ENCODE measurements around the gene SNX18. TPM values are rescaled to one million over a fixed set of nuclear protein-coding genes. Genes with fewer than 3 reads are reported as not detected.
A peak's percentile ranks its signal among the peaks of the same experiment; 100 is the strongest.
"Not testable (repeated sequence)": the region's sequence is repeated elsewhere in the genome, so short reads cannot be mapped to it uniquely, and the experiment has no call there.

Gene SNX18, protein sequence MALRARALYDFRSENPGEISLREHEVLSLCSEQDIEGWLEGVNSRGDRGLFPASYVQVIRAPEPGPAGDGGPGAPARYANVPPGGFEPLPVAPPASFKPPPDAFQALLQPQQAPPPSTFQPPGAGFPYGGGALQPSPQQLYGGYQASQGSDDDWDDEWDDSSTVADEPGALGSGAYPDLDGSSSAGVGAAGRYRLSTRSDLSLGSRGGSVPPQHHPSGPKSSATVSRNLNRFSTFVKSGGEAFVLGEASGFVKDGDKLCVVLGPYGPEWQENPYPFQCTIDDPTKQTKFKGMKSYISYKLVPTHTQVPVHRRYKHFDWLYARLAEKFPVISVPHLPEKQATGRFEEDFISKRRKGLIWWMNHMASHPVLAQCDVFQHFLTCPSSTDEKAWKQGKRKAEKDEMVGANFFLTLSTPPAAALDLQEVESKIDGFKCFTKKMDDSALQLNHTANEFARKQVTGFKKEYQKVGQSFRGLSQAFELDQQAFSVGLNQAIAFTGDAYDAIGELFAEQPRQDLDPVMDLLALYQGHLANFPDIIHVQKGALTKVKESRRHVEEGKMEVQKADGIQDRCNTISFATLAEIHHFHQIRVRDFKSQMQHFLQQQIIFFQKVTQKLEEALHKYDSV
- 10 to 100 TPM; 10.6 to 16.8 TPM for total RNA-seq
- long read RNA-seq, partial matches to known transcripts, result 0 of 2 reads
- long read RNA-seq, other reads (novel, unspliced or antisense), result 2 of 2 reads

DNA sequence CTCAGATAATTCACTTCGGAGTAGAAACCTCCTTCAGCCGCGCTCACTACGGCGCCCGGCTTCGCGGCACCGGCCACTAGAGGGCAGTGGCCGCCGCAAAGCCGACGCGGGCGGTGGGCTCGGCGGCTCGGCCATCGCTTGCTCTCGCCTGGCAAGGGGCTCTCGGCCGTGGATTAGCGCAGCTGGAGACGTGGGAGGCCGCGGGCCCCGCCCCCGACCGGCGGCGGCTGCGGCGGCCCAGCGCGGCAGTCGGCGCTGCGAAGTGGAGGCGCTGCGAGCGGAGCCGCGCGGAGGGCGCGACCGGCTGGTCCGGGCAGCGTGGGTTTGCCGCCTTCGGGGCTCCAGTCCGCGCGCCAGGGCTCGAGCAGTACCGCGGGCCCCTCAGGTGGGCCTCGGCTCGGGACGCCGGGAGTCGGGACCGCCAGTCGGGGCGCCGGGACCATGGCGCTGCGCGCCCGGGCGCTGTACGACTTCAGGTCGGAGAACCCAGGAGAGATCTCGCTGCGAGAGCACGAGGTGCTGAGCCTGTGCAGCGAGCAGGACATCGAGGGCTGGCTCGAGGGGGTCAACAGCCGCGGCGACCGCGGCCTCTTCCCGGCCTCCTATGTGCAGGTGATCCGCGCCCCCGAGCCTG, at the start of gene SNX18:
Gene SNX18 (plus strand): TSS at position 248 of the 634 bp plus-strand sequence. CDS start 194 bp downstream, at position 442.
- intact Hi-C loops (cut with DNase I, micrococcal nuclease), result loop anchor here in 1 of 2 donors (10.0 kb wide), 1 partner anchor 327 kb away; no protein-coding TSS in a partner anchor
- DNase-seq, result peak; percentile 91 to 92
- ATAC-seq, result peak; percentile 96

GRCh38 chr5:54469622-54470021, 47.9 kb upstream of the SNX18 start:
- no peak for DNase-seq
- intact Hi-C loops (cut with DNase I, micrococcal nuclease), result no loop called here
- ATAC-seq, result no peak

DNA sequence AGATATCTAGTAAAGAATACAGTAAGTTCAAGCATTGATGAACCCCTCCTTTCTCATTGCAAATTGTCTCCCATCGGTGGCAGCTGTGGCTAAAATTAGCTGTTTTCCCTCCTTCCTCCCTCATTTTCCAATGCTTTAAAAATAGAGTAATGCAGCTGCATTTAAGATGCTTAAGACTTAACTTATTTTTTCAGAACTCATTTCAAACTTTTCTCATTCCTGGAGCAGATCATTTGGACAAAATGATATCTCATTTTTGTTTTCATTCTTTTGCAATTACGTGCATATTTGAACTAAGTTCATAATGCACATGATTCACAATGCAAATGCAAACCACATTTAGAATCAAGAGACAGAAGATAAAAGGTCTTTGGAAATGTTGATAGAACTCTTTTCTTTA, 47.4 kb upstream of the SNX18 start:
- intact Hi-C loops (cut with DNase I, micrococcal nuclease), result no loop called here
- ATAC-seq, result no peak
- DNase-seq, result no peak

GRCh38 chr5:54470677-54471076, 46.9 kb upstream of the SNX18 start:
- ATAC-seq, result no peak
- intact Hi-C loops (cut with DNase I, micrococcal nuclease), result no loop called here
- no peak for DNase-seq

- ATAC-seq (no peak), DNase-seq (no peak)
- intact Hi-C loops (cut with DNase I, micrococcal nuclease), result no loop called here
Observed at GRCh38 chr5:54471398-54471797, 46.2 kb upstream of the SNX18 start.

- ATAC-seq (no peak), DNase-seq (no peak)
- intact Hi-C loops (cut with DNase I, micrococcal nuclease), result no loop called here
Observed at GRCh38 chr5:54476682-54477081, 40.9 kb upstream of the SNX18 start.

DNA sequence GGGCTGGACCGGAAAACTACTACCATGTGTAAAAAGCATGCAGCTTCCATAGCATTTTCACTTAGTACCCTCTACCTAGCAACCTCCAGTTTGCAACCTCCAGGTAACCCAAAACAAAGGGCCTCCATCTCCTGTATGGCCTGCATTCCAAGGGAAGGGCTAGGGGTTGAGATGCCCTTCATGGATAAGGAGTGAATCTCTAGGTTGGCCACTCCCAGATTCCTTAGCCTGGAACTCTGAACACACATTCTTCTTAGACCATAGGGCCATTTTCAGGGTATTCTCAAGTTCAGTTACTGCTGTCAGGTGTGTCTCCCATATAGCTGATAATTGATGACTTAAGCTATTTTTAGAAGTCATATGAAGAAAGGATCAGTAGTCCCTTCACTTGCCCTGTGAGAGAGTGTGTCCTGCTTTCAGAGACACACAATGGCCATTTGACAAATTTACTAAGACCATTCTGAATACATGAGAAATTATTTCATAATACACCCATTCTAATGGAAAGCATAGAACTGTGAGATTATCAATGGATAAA, 39.5 kb upstream of the SNX18 start:
- DNase-seq (no peak), ATAC-seq (no peak)
- intact Hi-C loops (cut with DNase I, micrococcal nuclease), result no loop called here

DNA sequence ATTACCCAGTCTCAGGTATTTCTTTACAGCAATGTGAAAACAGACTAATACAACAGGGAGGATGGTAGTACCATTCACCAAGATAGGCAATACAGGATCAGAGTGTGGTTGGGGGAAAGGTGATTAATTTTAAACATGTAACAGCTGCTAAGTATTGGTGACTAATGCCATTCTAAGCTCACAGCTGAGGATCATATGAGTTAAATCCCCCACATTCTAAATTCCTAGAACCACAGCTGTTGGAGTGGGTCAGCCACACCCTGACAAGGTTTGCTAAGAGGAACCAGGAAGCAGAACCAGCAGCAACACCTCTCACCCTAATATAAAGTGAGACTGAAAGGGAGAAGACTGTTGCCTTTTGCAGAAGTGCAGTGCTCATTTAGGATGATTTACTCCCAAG, 37.3 kb upstream of the SNX18 start:
- intact Hi-C loops (cut with DNase I, micrococcal nuclease), result no loop called here
- DNase-seq, result no peak
- ATAC-seq, result no peak

- DNase-seq (no peak), ATAC-seq (no peak)
- intact Hi-C loops (cut with DNase I, micrococcal nuclease), result no loop called here
Observed at GRCh38 chr5:54484219-54484894, 33.2 kb upstream of the SNX18 start.

DNA sequence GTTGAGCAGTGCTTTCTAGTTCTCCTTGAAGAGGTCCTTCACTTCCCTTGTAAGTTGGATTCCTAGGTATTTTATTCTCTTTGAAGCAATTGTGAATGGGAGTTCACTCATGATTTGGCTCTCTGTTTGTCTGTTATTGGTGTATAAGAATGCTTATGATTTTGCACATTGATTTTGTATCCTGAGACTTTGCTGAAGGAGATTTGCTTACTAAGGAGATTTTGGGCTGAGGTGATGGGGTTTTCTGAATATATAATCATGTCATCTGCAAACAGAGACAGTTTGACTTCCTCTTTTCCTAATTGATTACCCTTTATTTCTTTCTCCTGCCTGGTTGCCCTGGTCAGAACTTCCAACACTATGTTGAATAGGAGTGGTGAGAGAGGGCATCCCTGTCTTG, 31.9 kb upstream of the SNX18 start:
- ATAC-seq, DNase-seq: not testable (repeated sequence)
- intact Hi-C loops (cut with DNase I, micrococcal nuclease), result loop anchor here in 1 of 2 donors (5.0 kb wide), 1 partner anchor 243 kb away; no protein-coding TSS in a partner anchor

DNA sequence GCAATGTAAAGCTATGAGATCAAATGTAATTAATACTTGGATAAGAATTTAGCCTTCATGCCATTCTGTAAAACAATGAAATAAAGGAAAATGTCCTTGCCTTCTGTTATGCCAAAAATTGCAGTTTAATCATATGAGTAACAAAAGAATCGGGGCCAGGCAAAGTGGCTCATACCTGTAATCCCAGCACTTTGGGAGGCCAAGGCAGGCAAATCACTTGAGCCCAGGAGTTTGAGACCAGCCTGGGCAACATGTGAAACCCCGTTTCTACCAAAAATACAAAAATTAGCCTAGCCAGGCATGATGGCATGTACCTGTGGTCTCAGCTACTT, 27.9 kb upstream of the SNX18 start:
- ATAC-seq, DNase-seq: not testable (repeated sequence)
- intact Hi-C loops (cut with DNase I, micrococcal nuclease), result loop anchor here in 1 of 2 donors (5.0 kb wide), 1 partner anchor 247 kb away; no protein-coding TSS in a partner anchor

GRCh38 chr5:54491326-54491725, 26.2 kb upstream of the SNX18 start:
- DNase-seq (no peak), ATAC-seq (no peak)
- intact Hi-C loops (cut with DNase I, micrococcal nuclease), result no loop called here

DNA sequence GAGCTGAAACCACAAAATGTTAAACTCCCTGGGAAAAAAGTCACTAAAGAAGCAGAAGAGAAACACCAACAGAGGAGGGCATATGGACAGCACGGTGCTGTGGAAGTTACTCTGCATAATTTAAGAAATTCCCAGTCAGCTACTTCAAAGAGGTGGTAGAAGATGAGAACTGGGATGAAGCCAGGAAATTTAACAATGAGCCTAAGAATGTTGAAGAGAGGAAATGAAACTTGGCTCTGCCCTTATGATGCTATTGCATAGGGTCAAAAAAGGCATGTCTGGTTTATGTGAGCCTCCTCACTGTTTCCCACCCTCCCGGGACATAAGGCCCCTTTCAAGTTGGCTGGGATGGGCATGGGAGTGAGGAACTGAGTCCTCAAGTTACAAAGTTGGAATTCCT, 25.4 kb upstream of the SNX18 start:
- ATAC-seq, result no peak
- intact Hi-C loops (cut with DNase I, micrococcal nuclease), result no loop called here
- no peak for DNase-seq

GRCh38 chr5:54495027-54495426, 22.5 kb upstream of the SNX18 start:
- no peak for ATAC-seq
- intact Hi-C loops (cut with DNase I, micrococcal nuclease), result no loop called here
- DNase-seq, result no peak

GRCh38 chr5:54514291-54514690, 3.3 kb upstream of the SNX18 start:
- ATAC-seq, result no peak

DNA sequence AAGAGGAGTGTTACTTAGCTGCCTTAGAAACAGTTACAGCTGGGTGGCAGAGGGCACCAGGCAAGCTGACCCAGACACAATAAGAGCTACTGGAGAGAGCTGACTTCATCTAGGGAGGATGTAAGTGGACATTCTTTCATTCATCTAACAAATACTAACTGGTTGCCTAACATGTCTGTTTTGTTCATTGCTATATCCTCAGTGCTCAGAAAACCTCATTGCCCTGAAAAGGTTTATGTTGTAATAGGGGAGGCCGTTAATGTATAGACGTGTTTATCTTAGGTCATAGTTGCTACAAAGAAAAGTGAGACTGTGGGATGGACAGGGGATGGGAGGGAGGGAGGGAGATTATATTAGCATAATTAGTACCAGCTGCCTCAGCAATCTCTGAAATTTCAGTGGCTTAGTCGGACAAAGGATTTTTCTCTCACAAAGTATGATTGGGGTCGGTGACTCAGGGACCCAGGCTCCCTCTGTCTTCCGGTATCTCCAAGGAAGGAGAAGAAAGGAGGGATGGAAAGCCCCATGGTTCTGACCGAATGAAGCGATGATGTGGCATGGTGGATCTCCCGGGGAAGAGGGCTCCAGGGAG, 2.6 kb upstream of the SNX18 start:
- intact Hi-C loops (cut with DNase I, micrococcal nuclease), result loop anchor here in 1 of 2 donors (10.0 kb wide), 1 partner anchor 330 kb away; no protein-coding TSS in a partner anchor
- DNase-seq, result no peak
- ATAC-seq, result no peak

More at GRCh38 chr5:54514291-54514690, 3.3 kb upstream of the SNX18 start:
- DNase-seq, result no peak
- intact Hi-C loops (cut with DNase I, micrococcal nuclease), result loop anchor here in 1 of 2 donors (10.0 kb wide), 1 partner anchor 331 kb away; no protein-coding TSS in a partner anchor

GRCh38 chr5:54515634-54516033, 1.9 kb upstream of the SNX18 start:
- ATAC-seq (no peak), DNase-seq (no peak)
- intact Hi-C loops (cut with DNase I, micrococcal nuclease), result loop anchor here in 1 of 2 donors (10.0 kb wide), 1 partner anchor 329 kb away; no protein-coding TSS in a partner anchor

GRCh38 chr5:54516051-54516655, 1.4 kb upstream of the SNX18 start:
- ATAC-seq (no peak), DNase-seq (no peak)
- intact Hi-C loops (cut with DNase I, micrococcal nuclease), result loop anchor here in 1 of 2 donors (10.0 kb wide), 1 partner anchor 329 kb away; no protein-coding TSS in a partner anchor

Measured in left colon (tissue), 2 donors.